ENCODE measurements around the gene ITGA2.

ITGA2 gene

GRCh38 chr5:53092242-53092641 is 103.1 kb downstream of the ITGA2 start:
- TF ChIP-seq ZFX (IDR thresholded peaks at IDR 0.05), result no peak
- TF ChIP-seq CTCF (conservative IDR thresholded peaks at IDR 0.05), result no peak
- no peak overlapping the region for H3K27ac ChIP-seq

GRCh38 chr5:53095217-53095616 is 106.1 kb downstream of the ITGA2 start:
- TF ChIP-seq CTCF (conservative IDR thresholded peaks at IDR 0.05), result no peak
- TF ChIP-seq ZFX (IDR thresholded peaks at IDR 0.05), result no peak

GRCh38 chr5:53095931-53096525 is 106.9 kb downstream of the ITGA2 start:
- H3K27ac ChIP-seq, result no peak overlapping the region

More at GRCh38 chr5:53095217-53095616, 106.1 kb downstream of the ITGA2 start:
- no peak overlapping the region for H3K27ac ChIP-seq

GRCh38 chr5:53099546-53099945 is 110.4 kb downstream of the ITGA2 start:
- no peak for TF ChIP-seq CTCF (conservative IDR thresholded peaks at IDR 0.05)
- TF ChIP-seq ZFX (IDR thresholded peaks at IDR 0.05), result no peak
- H3K27ac ChIP-seq, result no peak overlapping the region

More at GRCh38 chr5:53095931-53096525, 106.9 kb downstream of the ITGA2 start:
- TF ChIP-seq CTCF (conservative IDR thresholded peaks at IDR 0.05) (peak; percentile 92), ZFX (IDR thresholded peaks at IDR 0.05) (no peak)

- TF ChIP-seq CTCF (conservative IDR thresholded peaks at IDR 0.05) (no peak), ZFX (IDR thresholded peaks at IDR 0.05) (no peak)
- no peak overlapping the region for H3K27ac ChIP-seq
Observed at GRCh38 chr5:53100606-53101005, 111.5 kb downstream of the ITGA2 start.

GRCh38 chr5:53105611-53106300 is 116.6 kb downstream of the ITGA2 start:
- no peak overlapping the region for H3K27ac ChIP-seq
- no peak for TF ChIP-seq ZFX (IDR thresholded peaks at IDR 0.05)

- H3K27ac ChIP-seq, result peak overlapping the region; percentile 75
- TF ChIP-seq CTCF (conservative IDR thresholded peaks at IDR 0.05) (no peak), ZFX (IDR thresholded peaks at IDR 0.05) (no peak)
Observed at GRCh38 chr5:53109056-53109442, 119.9 kb downstream of the ITGA2 start.

All from C4-2B (cell line).